Measurements from ENCODE around the gene PTPRR. TPM values are rescaled to one million over a fixed set of nuclear protein-coding genes. Genes with fewer than 3 reads are reported as not detected.

The PTPRR gene
- total and polyA plus RNA-seq, 4 donors = 0.02 to 0.08 TPM; not detected in 2

DNA sequence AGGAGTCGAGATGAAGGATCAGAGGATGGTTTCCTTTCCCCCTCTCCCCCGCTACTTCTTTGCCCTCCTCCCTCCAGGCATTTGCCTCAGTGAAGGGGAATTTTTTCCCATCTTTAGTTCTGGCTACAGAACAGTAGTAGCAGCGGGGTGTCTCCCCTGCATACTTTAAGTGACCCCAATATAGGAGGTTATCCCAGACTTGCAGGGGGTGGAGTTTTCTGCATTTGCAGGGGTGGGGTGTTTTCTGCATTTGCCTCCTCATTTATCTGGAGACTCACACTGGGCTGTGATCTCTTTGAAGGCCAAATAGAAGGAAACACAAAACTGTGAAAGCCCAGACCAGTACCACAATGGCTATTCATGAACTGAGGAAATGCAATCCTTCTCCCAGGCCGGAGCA, 303.1 kb downstream of the PTPRR start:
- Histone ChIP-seq H3K4me3 (ENCODE audit: low read depth in 1 of 3, low read length in 3 of 3) (no peak overlapping the region), H3K27me3 (ENCODE audit: control insufficient read depth in 4 of 4, insufficient read depth in 4 of 4, low read length in 3 of 4) (no peaks in the 10 kb centered on the region), H3K9ac (ENCODE audit: low read depth in 1 of 2, low read length in 2 of 2) (no peak overlapping the region), H3K9me3 (ENCODE audit: control insufficient read depth in 4 of 4, low read length in 3 of 4) (no peaks in the 10 kb centered on the region), H3K27ac (ENCODE audit: low read depth in 1 of 2, low read length in 2 of 2) (no peak overlapping the region), H3K36me3 (ENCODE audit: control insufficient read depth in 4 of 4, insufficient read depth in 3 of 4, low read depth in 1 of 4, low read length in 3 of 4) (no peaks in the 10 kb centered on the region), H3K4me1 (ENCODE audit: control insufficient read depth in 4 of 4, insufficient read depth in 4 of 4, low read length in 3 of 4) (no peaks in the 10 kb centered on the region)
- 62% methylated on average over 4 of the region's 4 CpGs for WGBS
- no peak for DNase-seq (ENCODE audit: low spot score)
- TF ChIP-seq JUND (IDR thresholded peaks at IDR 0.05) (no peak), FOXA2 (IDR thresholded peaks at IDR 0.05) (no peak), YY1 (IDR thresholded peaks at IDR 0.05) (no peak), FOXA1 (IDR thresholded peaks at IDR 0.05) (no peak)
- TF ChIP-seq, protein P1, sequence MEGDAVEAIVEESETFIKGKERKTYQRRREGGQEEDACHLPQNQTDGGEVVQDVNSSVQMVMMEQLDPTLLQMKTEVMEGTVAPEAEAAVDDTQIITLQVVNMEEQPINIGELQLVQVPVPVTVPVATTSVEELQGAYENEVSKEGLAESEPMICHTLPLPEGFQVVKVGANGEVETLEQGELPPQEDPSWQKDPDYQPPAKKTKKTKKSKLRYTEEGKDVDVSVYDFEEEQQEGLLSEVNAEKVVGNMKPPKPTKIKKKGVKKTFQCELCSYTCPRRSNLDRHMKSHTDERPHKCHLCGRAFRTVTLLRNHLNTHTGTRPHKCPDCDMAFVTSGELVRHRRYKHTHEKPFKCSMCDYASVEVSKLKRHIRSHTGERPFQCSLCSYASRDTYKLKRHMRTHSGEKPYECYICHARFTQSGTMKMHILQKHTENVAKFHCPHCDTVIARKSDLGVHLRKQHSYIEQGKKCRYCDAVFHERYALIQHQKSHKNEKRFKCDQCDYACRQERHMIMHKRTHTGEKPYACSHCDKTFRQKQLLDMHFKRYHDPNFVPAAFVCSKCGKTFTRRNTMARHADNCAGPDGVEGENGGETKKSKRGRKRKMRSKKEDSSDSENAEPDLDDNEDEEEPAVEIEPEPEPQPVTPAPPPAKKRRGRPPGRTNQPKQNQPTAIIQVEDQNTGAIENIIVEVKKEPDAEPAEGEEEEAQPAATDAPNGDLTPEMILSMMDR (IDR thresholded peaks at IDR 0.05; ENCODE audit: low read depth, low read length, missing input control) = no peak
- TF ChIP-seq, protein P2, sequence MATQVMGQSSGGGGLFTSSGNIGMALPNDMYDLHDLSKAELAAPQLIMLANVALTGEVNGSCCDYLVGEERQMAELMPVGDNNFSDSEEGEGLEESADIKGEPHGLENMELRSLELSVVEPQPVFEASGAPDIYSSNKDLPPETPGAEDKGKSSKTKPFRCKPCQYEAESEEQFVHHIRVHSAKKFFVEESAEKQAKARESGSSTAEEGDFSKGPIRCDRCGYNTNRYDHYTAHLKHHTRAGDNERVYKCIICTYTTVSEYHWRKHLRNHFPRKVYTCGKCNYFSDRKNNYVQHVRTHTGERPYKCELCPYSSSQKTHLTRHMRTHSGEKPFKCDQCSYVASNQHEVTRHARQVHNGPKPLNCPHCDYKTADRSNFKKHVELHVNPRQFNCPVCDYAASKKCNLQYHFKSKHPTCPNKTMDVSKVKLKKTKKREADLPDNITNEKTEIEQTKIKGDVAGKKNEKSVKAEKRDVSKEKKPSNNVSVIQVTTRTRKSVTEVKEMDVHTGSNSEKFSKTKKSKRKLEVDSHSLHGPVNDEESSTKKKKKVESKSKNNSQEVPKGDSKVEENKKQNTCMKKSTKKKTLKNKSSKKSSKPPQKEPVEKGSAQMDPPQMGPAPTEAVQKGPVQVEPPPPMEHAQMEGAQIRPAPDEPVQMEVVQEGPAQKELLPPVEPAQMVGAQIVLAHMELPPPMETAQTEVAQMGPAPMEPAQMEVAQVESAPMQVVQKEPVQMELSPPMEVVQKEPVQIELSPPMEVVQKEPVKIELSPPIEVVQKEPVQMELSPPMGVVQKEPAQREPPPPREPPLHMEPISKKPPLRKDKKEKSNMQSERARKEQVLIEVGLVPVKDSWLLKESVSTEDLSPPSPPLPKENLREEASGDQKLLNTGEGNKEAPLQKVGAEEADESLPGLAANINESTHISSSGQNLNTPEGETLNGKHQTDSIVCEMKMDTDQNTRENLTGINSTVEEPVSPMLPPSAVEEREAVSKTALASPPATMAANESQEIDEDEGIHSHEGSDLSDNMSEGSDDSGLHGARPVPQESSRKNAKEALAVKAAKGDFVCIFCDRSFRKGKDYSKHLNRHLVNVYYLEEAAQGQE (IDR thresholded peaks at IDR 0.05) = no peak

DNA sequence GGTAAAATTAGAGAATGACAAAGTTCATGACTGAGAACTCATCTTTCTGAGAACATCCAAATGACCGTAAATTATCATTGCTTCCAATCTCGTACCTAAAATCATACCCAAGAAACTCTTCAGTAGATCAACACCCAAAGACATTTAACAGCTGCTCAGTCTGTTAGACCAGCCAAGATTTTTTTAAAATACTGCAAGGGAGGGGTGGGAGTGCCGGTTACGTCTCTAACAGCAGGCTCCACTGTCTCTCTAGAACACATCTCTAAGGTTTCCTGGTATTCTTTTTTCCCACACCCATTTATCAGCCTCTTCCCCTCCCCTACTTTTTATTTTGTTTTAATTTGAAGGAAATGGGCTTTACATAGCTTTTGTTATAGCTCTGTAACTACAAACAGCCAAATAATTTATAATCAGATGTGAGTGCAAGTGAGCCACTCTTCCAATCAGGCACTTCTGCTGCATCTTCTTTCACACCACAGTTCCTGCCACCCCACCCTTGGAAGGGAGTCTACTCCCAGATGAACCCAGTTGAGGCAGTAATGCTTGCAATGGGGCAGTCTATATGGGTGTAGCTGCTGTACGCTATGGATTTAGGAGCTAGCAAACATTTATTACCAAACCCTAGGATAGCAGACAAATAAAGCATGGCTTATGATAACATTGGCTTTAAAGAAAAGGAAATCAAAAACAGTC, 305.2 kb downstream of the PTPRR start:
- TF ChIP-seq SP1 (IDR thresholded peaks at IDR 0.05) (no peak), HNF4A (conservative IDR thresholded peaks at IDR 0.05) (no peak), JUND (IDR thresholded peaks at IDR 0.05) (no peak)
- TF ChIP-seq, protein P3, sequence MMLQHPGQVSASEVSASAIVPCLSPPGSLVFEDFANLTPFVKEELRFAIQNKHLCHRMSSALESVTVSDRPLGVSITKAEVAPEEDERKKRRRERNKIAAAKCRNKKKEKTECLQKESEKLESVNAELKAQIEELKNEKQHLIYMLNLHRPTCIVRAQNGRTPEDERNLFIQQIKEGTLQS (IDR thresholded peaks at IDR 0.05) = no peak
- TF ChIP-seq, protein P4, sequence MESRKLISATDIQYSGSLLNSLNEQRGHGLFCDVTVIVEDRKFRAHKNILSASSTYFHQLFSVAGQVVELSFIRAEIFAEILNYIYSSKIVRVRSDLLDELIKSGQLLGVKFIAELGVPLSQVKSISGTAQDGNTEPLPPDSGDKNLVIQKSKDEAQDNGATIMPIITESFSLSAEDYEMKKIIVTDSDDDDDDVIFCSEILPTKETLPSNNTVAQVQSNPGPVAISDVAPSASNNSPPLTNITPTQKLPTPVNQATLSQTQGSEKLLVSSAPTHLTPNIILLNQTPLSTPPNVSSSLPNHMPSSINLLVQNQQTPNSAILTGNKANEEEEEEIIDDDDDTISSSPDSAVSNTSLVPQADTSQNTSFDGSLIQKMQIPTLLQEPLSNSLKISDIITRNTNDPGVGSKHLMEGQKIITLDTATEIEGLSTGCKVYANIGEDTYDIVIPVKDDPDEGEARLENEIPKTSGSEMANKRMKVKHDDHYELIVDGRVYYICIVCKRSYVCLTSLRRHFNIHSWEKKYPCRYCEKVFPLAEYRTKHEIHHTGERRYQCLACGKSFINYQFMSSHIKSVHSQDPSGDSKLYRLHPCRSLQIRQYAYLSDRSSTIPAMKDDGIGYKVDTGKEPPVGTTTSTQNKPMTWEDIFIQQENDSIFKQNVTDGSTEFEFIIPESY (IDR thresholded peaks at IDR 0.05) = no peak
- TF ChIP-seq, protein P2 (IDR thresholded peaks at IDR 0.05) = no peak
- TF ChIP-seq, protein P5, sequence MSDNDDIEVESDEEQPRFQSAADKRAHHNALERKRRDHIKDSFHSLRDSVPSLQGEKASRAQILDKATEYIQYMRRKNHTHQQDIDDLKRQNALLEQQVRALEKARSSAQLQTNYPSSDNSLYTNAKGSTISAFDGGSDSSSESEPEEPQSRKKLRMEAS (IDR thresholded peaks at IDR 0.05) = no peak
- DNase-seq (ENCODE audit: low spot score) = no peak
- no peaks in the 10 kb centered on the region for H3K27me3 ChIP-seq (ENCODE audit: control insufficient read depth in 4 of 4, insufficient read depth in 4 of 4, low read length in 3 of 4)
- WGBS = 53% methylated on average over 5 of the region's 5 CpGs
- no peak overlapping the region for H3K27ac ChIP-seq (ENCODE audit: low read depth in 1 of 2, low read length in 2 of 2)
- no peaks in the 10 kb centered on the region for H3K36me3 ChIP-seq (ENCODE audit: control insufficient read depth in 4 of 4, insufficient read depth in 3 of 4, low read depth in 1 of 4, low read length in 3 of 4)
- H3K4me3 ChIP-seq (ENCODE audit: low read depth in 1 of 3, low read length in 3 of 3) = no peak overlapping the region
- no peak overlapping the region for H3K9ac ChIP-seq (ENCODE audit: low read depth in 1 of 2, low read length in 2 of 2)
- H3K9me3 ChIP-seq (ENCODE audit: control insufficient read depth in 4 of 4, low read length in 3 of 4) = no peaks in the 10 kb centered on the region
- no peaks in the 10 kb centered on the region for H3K4me1 ChIP-seq (ENCODE audit: control insufficient read depth in 4 of 4, insufficient read depth in 4 of 4, low read length in 3 of 4)

All from liver (tissue), 9 donors.